A549 treated with GW870086 at 1 μM for 4 hours (cell line): ENCODE data around the gene OSGEPL1. TPM values are rescaled to one million over a fixed set of nuclear protein-coding genes. Genes with fewer than 3 reads are reported as not detected.

Source experiments
- total RNA-seq: library from RNA; stranded (reverse); fragments of 200-300 nt; extraction: Qiagen RNA extraction; gene quantifications from 5 replicates; pipeline ENCODE4 v1.2.3, GENCODE V29; 2022; ENCODE audit warnings: low read depth

Gene OSGEPL1, protein sequence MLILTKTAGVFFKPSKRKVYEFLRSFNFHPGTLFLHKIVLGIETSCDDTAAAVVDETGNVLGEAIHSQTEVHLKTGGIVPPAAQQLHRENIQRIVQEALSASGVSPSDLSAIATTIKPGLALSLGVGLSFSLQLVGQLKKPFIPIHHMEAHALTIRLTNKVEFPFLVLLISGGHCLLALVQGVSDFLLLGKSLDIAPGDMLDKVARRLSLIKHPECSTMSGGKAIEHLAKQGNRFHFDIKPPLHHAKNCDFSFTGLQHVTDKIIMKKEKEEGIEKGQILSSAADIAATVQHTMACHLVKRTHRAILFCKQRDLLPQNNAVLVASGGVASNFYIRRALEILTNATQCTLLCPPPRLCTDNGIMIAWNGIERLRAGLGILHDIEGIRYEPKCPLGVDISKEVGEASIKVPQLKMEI
- total RNA-seq, result 3.7 to 4.6 TPM (median 3.9 TPM) in 5 replicates

GRCh38 chr2:189762551-189763298, at the start of gene OSGEPL1:
TSS of gene OSGEPL1 (minus strand) at chr2:189762792. CDS start at chr2:189761640, 1,152 bp downstream.

GRCh38 chr2:189783927-189784867, 21.6 kb upstream of the OSGEPL1 start, which contains the start of the genes ORMDL1 and PMS1:
TSS of gene ORMDL1 (minus strand) at chr2:189784339. CDS start at chr2:189782595, 1,744 bp downstream.
TSS of gene PMS1 (plus strand) at chr2:189784450. CDS start at chr2:189791810, 7,360 bp downstream.

Other genes with a start within 250 kb of the OSGEPL1 start
- gene SLC40A1, start 182.0 kb downstream of the OSGEPL1 start, total RNA-seq, result 1.7 to 2.2 TPM (median 2.0 TPM) in 5 replicates
- gene ASNSD1, start 101.3 kb downstream of the OSGEPL1 start, total RNA-seq, result 30.8 to 39.1 TPM (median 37.2 TPM) in 5 replicates
- 0.25 to 2.1 TPM (median 1.6 TPM) in 5 replicates for gene ANKAR, start 88.1 kb downstream of the OSGEPL1 start, total RNA-seq
- 37.9 to 48.7 TPM (median 43.7 TPM) in 5 replicates for gene ORMDL1, start 21.5 kb upstream of the OSGEPL1 start, total RNA-seq
- gene PMS1, start 21.7 kb upstream of the OSGEPL1 start, total RNA-seq, result 5.9 to 8.2 TPM (median 7.2 TPM) in 5 replicates